Uterus (tissue), 4 donors: Measurements from ENCODE around the gene ATP6V0A4. TPM values are rescaled to one million over a fixed set of nuclear protein-coding genes. Genes with fewer than 3 reads are reported as not detected.
"Not testable (repeated sequence)": the region's sequence is repeated elsewhere in the genome, so short reads cannot be mapped to it uniquely, and the experiment has no call there.

Experiments used
- DNase-seq, 2 donors: peaks; one replicate each; pipeline ENCODE4 v3.0.0-alpha.2; 2019 to 2020
- H3K27ac ChIP-seq, 2 donors: fragments of 200-600 bp; sonication (generic); 1 replicate in 1 of 2; 2 replicates in 1 of 2; pipeline ENCODE4 v1.5.1; 2016 to 2018
- H3K27me3 ChIP-seq, 2 donors: fragments of 200-600 bp; sonication (generic); one replicate each; pipeline ENCODE4 v1.5.1; 2018 to 2019; ENCODE audit warnings: control low read depth in 1 of 2
- H3K36me3 ChIP-seq, 2 donors: fragments of 200-600 bp; sonication (generic); one replicate each; pipeline ENCODE4 v1.5.1; 2019; ENCODE audit warnings: control low read depth in 1 of 2
- H3K4me1 ChIP-seq, 2 donors: fragments of 200-600 bp; sonication (generic); one replicate each; pipeline ENCODE4 v1.5.1; 2018 to 2019; ENCODE audit warnings: control low read depth in 1 of 2
- H3K4me3 ChIP-seq, 2 donors: fragments of 200-600 bp; sonication (generic); 1 replicate in 1 of 2; 2 replicates in 1 of 2; pipeline ENCODE4 v1.5.1; 2018 to 2019; ENCODE audit warnings: mild to moderate bottlenecking in 1 of 2
- H3K9me3 ChIP-seq, 2 donors: fragments of 200-600 bp; sonication (generic); one replicate each; pipeline ENCODE4 v1.5.1; 2019; ENCODE audit warnings: control low read depth in 1 of 2
- CTCF ChIP-seq, 4 experiments: fragments of 200-600 bp in 2 of 4; fragments of 450-650 bp in 2 of 4; sonication (generic) in 2 of 4; IDR thresholded peaks; one replicate each; pipeline ENCODE4 v1.5.1; 2016 to 2019; ENCODE audit warnings: antibody characterized with exemption in 4 of 4, mild to moderate bottlenecking in 2 of 4, moderate library complexity in 1 of 4
- POLR2A ChIP-seq, 2 donors: fragments of 450-650 bp; IDR thresholded peaks; one replicate each; pipeline ENCODE4 v1.6.1; 2016; ENCODE audit warnings: antibody characterized with exemption in 2 of 2, mild to moderate bottlenecking in 1 of 2, moderate library complexity in 1 of 2
- intact Hi-C: fragments of 100-400 bp; cut with DNase I; formaldehyde crosslinking; loops from one replicate; pipeline ENCODE4 v1.15.1; 2023; ENCODE audit warnings: low total_unique reads
- total RNA-seq, 4 donors: library from RNA; depleted of rRNA in 3 of 4; stranded (reverse); fragments of >200 nt in 3 of 4; gene quantifications; one replicate each; pipeline versions ENCODE4 v1.1.0 to v1.2.4, GENCODE V29; 2014 to 2023
- donor health status: DM: yes; HTN: yes; CAD: no.

The ATP6V0A4 gene
- total RNA-seq, 4 donors from 2014 or later, result not detected

GRCh38 chr7:138804618-138805017 lies 6.6 kb upstream of the ATP6V0A4 start:
- H3K36me3 ChIP-seq, result no peaks in the 10 kb centered on the region
- no peak for TF ChIP-seq CTCF (IDR thresholded peaks at IDR 0.05)
- TF ChIP-seq POLR2A (IDR thresholded peaks at IDR 0.05), result no peak

DNA sequence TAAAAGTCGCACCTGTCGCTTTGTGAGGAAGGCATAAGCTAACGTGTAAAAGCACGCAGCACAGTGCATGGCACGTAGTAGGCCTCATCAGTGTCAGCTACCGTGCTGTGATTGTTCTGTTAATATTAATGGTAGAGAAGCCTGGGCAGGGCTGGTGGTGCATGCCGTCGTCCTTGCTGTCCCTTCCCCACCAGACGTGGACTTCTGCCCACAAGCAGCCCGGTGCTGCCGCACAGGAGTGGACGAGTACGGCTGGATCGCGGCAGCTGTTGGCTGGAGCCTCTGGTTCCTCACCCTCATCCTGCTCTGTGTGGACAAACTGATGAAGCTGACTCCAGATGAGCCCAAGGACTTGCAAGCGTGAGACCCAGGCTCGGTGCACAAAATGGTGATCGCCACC lies 4.7 kb upstream of the ATP6V0A4 start:
- TF ChIP-seq CTCF (IDR thresholded peaks at IDR 0.05) (no peak), POLR2A (IDR thresholded peaks at IDR 0.05) (no peak)
- Histone ChIP-seq H3K9me3 (no peaks in the 10 kb centered on the region), H3K4me1 (no peaks in the 10 kb centered on the region), H3K27ac (no peak overlapping the region), H3K4me3 (no peak overlapping the region), H3K27me3 (no peaks in the 10 kb centered on the region), H3K36me3 (no peaks in the 10 kb centered on the region)
- intact Hi-C loops, result no loop called here
- DNase-seq, result no peak

More at GRCh38 chr7:138804618-138805017, 6.6 kb upstream of the ATP6V0A4 start:
- DNase-seq, result no peak
- H3K4me1 ChIP-seq, result no peaks in the 10 kb centered on the region
- intact Hi-C loops, result no loop called here
- H3K9me3 ChIP-seq, result no peaks in the 10 kb centered on the region
- no peak overlapping the region for H3K27ac ChIP-seq
- no peaks in the 10 kb centered on the region for H3K27me3 ChIP-seq
- no peak overlapping the region for H3K4me3 ChIP-seq

- intact Hi-C loops, result no loop called here
- Histone ChIP-seq H3K27me3 (no peaks in the 10 kb centered on the region), H3K27ac (no peak overlapping the region), H3K4me1 (no peaks in the 10 kb centered on the region), H3K36me3 (no peaks in the 10 kb centered on the region), H3K4me3 (no peak overlapping the region), H3K9me3 (no peaks in the 10 kb centered on the region)
- no peak for TF ChIP-seq POLR2A (IDR thresholded peaks at IDR 0.05)
- TF ChIP-seq CTCF (IDR thresholded peaks at IDR 0.05), result no peak
- no peak for DNase-seq
Measured at GRCh38 chr7:138801256-138801655, 3.3 kb upstream of the ATP6V0A4 start.

DNA sequence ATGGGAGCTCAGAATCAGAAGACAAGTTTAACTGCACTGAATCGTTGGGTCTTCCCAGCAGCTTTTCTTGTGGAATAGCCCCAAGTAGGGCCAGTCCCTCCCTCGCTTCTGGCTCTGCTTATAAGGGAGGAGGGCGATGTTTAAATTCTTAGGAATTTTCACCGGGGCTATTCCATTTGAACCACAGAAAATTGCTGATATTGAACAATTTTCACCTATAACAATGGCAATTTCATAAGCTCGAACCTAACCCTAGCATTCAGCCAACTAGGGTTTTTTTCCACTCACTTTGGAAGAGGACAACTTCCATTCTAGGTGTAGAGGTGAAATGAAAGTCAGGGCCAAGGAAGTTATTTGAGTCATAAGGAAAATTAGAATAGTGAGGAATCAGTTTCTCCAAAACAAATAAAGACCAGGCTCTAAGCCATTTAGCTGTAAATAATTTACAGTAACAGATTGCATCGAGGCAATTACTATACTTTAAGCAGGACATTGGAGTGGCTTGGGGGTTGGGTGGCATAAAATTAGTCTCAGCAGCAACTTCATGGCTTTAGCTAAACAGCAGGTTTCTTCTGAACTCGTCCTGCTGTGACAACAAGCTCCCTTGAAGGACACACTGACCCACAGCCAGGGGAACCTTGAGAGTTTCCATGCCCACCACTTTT lies 1.5 kb upstream of the ATP6V0A4 start:
- Histone ChIP-seq H3K9me3 (no peaks in the 10 kb centered on the region), H3K36me3 (no peaks in the 10 kb centered on the region), H3K27me3 (no peaks in the 10 kb centered on the region), H3K27ac (no peak overlapping the region), H3K4me3 (no peak overlapping the region), H3K4me1 (no peaks in the 10 kb centered on the region)
- no peak for TF ChIP-seq CTCF (IDR thresholded peaks at IDR 0.05)
- no peak for TF ChIP-seq POLR2A (IDR thresholded peaks at IDR 0.05)
- intact Hi-C loops, result no loop called here
- no peak for DNase-seq

DNA sequence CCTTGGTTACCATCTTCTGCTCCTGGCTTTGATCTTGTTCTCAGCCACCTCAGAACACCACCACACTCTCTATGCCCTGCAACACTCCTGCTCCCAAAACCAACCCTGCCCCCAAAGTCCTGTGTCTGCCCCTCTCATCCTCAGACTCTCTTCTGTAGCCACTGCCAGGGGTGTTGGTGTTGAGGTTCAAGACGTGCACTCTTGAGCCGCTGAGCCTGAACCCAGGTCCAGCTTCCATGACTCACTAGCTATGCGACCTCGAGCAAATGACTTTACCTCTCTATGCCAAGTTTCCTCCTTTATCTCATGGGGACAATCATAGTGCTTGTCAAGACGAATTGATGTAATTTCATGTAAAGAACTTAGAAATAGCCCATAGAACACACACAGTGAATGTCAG lies 840 bp upstream of the ATP6V0A4 start:
- Histone ChIP-seq H3K4me1 (no peaks in the 10 kb centered on the region), H3K4me3 (no peak overlapping the region), H3K27ac (no peak overlapping the region), H3K36me3 (no peaks in the 10 kb centered on the region), H3K9me3 (no peaks in the 10 kb centered on the region), H3K27me3 (no peaks in the 10 kb centered on the region)
- intact Hi-C loops, result no loop called here
- no peak for DNase-seq
- TF ChIP-seq POLR2A (IDR thresholded peaks at IDR 0.05), result no peak
- TF ChIP-seq CTCF (IDR thresholded peaks at IDR 0.05), result no peak

DNA sequence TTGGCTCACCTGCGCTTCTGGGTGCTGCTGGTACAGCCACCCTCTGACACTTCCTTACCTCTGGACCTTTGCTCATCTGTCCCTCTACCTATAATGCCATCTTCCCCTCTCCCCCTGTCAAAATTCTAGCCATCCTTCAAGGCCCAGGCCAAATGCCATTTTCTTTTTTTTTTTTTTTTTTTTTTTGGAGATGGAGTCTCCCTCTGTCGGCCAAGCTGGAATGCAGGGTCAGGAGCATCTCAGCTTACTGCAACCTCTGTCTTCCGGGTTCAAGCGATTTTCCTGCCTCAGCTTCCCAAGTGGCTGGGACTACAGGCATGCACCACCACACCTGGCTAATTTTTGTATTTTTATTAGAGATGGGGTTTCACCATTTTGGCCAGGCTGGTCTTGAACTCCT lies 950 bp downstream of the ATP6V0A4 start:
- H3K4me1 ChIP-seq, H3K27ac ChIP-seq, H3K9me3 ChIP-seq, H3K36me3 ChIP-seq, intact Hi-C loops, H3K27me3 ChIP-seq, H3K4me3 ChIP-seq, DNase-seq: not testable (repeated sequence)
